Measurements from ENCODE around the gene RAVER1. TPM values are rescaled to one million over a fixed set of nuclear protein-coding genes. Genes with fewer than 3 reads are reported as not detected.

Gene RAVER1
- total and polyA plus RNA-seq, 9 of the 15 experiments (the other 6 are each of a cell fraction or from before 2014, with no cell fraction given) = 0.06 to 113 (median 7.0) TPM

DNA sequence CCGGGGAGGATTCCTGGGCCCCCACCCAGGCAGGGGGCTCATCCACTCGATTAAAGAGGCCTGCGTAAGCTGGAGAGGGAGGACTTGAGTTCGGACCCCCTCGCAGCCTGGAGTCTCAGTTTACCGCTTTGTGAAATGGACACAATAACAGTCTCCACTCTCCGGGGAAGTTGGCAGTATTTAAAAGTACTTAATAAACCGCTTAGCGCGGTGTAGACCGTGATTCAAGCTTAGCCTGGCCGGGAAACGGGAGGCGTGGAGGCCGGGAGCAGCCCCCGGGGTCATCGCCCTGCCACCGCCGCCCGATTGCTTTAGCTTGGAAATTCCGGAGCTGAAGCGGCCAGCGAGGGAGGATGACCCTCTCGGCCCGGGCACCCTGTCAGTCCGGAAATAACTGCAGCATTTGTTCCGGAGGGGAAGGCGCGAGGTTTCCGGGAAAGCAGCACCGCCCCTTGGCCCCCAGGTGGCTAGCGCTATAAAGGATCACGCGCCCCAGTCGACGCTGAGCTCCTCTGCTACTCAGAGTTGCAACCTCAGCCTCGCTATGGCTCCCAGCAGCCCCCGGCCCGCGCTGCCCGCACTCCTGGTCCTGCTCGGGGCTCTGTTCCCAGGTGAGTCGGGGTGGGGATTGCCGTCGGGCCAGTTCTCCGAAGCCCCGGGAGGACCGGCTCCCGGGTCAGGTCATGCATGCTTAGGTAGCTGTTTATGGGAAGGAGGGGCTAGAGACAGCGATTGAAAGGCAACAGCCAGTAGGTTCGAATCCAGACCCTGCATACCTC, 62.5 kb downstream of the RAVER1 start, which contains the start of gene ICAM1 (continued):
- TF ChIP-seq CBX1 (IDR thresholded peaks at IDR 0.05; ENCODE audit: low read depth) (no peak; the same call in 1 of the 2 replicates), PCBP1 (IDR thresholded peaks at IDR 0.05; ENCODE audit: low read depth, low read length, poor library complexity, severe bottlenecking) (no peak), ATF1 (CRISPR knock-in tag; IDR thresholded peaks at IDR 0.05) (no peak), ATF1 (tag; IDR thresholded peaks at IDR 0.05) (peak; percentile 70), CHAMP1 (IDR thresholded peaks at IDR 0.05) (no peak), RBBP5 (IDR thresholded peaks at IDR 0.05; ENCODE audit: borderline replicate concordance, insufficient read depth, low read length, poor library complexity, severe bottlenecking) (no peak), TSHZ1 (CRISPR knock-in tag; IDR thresholded peaks at IDR 0.05) (no peak), CTCFL (IDR thresholded peaks at IDR 0.05; ENCODE audit: borderline replicate concordance, insufficient read depth, low read depth, low read length, poor library complexity, severe bottlenecking) (peak; percentile 37), POLR2G (IDR thresholded peaks at IDR 0.05; ENCODE audit: low read depth, low read length) (peak; percentile 96), TFAP4 (CRISPR knock-in tag; IDR thresholded peaks at IDR 0.05; ENCODE audit: borderline replicate concordance) (no peak; the same call in none of the 2 replicates), ZNF668 (CRISPR knock-in tag; IDR thresholded peaks at IDR 0.05) (peak; percentile 46; the same call in 1 of the 2 replicates), SMARCA5 (IDR thresholded peaks at IDR 0.05) (peak; percentile 79), CXXC5 (CRISPR knock-in tag; IDR thresholded peaks at IDR 0.05) (peak; percentile 82), NFE2L1 (tag; IDR thresholded peaks at IDR 0.05; ENCODE audit: borderline replicate concordance, low read depth) (no peak), TCF7L2 (IDR thresholded peaks at IDR 0.05; ENCODE audit: low read depth, low read length) (no peak)
- TF ChIP-seq, protein P1, sequence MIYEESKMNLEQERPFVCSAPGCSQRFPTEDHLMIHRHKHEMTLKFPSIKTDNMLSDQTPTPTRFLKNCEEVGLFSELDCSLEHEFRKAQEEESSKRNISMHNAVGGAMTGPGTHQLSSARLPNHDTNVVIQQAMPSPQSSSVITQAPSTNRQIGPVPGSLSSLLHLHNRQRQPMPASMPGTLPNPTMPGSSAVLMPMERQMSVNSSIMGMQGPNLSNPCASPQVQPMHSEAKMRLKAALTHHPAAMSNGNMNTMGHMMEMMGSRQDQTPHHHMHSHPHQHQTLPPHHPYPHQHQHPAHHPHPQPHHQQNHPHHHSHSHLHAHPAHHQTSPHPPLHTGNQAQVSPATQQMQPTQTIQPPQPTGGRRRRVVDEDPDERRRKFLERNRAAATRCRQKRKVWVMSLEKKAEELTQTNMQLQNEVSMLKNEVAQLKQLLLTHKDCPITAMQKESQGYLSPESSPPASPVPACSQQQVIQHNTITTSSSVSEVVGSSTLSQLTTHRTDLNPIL (CRISPR knock-in tag; IDR thresholded peaks at IDR 0.05) = no peak

Data from K562 (cell line).